Right forelimb (tissue), 1 donor: ENCODE measurements around the gene BCL2.

Source experiments
- DNase-seq: peaks from one replicate; pipeline ENCODE4 v3.0.0-alpha.2; 2018

Gene BCL2

DNA sequence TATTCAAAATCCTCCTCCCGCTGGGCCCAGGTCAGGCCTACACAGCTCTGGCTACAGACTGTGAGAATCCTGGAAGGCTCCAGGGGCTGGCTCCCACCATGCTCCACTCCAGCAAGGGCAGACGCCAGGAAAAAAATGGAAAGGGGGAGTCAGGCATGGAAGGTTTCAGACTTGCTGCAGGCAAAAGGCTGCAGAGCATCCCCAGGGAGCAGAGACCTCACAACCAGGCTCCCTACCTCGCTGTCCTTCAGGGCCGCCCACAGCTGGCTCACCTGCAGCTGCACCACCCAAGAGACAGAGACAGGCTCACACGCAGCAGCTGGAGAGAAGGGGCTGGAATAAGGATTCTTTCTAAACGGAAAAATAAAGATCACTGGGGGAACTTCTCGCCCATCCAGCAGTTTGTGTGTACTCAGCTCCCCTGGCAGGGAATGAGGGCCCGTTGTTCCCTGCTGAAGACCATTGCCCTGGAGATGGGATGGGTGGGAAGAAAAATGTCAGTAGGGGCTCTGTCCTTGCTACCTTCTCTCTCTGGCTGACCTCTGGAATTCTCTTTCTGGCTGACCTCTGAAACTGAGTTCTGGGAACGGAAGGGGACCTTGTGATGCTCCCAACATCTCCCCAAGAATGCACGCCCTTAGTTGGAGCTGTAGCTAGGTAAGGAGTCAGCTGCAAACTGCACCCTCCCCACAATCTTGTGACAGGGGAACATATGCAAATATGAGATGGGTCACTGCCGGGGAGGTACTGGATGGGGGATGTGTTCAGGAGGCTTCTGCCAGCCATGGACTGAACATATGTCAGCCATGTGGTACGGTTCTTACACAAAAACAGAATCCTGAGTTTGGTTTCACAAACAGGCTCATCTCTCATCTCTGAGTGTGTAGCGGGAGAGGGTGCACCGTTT lies 34.5 kb downstream of the BCL2 start:
- DNase-seq = no peak

DNA sequence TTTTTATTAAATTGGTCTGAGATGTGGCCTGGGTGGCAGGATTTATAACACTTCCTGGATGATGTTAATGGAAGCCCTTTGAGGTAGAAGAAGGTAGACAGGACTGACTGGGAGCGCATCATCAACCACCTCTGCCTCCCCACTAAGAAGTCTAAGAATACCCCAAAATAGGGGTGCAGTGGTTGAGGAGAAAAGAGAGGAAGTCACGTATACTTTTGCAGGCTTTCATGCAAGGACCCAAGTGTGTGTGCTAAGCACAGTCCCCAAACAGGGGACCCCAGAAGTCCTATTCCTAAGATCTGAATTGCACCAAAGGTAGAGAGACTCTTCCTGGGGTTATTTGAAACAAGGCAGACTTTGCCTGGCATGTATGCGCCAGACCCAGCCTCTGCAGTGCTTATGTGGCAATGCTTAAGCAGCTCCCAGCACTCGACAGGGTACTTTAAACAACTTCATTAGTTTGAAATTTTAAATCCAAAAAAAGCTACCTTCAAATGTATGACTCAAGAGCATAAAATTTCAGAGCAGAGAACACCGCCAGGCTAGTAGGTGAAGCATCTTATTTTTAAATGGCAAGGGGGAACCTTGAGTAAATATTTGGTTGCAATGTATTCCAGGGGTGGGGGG lies 35.3 kb downstream of the BCL2 start:
- no peak for DNase-seq

DNA sequence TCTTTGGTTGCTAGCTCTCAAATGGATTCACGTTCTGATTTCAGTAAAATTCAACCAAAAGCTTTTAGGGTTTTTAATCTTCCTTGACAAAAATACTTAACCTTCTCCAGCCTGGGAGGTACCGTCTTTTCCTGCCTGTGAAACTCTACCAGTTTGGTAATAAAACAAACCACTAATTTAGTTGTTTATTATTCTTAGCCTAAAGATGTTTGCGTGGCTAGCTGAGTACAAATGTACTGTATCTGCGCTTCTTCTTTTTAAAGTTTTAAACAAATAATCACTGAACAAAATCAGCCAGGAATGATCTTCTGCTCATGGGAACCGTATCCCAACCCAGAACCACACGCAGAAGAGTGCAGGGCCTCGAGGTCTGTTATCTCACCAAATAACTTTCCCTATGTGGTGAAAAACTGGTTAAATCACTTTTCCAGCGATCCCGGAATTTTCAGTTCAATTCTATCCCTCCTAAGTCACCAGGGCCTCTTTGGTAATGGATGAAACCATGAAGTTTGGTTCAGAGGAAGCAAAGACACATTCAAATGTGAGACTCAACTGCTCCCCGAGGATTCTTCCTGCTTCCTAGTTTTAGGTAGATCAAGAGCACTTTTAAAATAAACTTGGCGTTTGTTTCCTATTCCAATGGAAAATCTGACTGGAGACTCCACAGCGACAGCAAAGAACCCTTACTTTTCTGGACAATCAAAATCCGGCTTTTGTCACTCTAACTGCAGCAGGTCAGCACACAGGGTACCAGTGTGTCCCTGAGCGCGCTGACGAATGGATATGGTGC lies 36.1 kb downstream of the BCL2 start:
- DNase-seq = no peak

DNA sequence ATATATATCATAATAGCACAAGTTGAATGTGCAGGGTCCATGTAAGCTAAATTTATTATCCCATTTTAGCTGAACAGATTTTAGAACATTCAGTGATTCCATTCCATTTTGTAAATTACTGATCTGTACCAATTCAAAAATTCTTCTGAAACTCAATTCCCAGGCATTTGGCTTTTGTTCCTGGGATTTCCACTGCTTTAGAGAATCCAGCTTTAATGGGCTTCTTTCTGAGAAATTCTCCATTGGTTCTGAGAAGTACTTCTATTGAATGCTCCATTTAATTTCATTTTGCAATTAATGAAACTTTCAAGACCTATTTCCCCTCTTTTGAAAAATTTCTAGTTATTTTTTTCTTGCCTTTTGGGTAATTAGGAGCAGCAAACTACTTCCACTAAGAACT lies 36.8 kb downstream of the BCL2 start:
- no peak for DNase-seq

DNA sequence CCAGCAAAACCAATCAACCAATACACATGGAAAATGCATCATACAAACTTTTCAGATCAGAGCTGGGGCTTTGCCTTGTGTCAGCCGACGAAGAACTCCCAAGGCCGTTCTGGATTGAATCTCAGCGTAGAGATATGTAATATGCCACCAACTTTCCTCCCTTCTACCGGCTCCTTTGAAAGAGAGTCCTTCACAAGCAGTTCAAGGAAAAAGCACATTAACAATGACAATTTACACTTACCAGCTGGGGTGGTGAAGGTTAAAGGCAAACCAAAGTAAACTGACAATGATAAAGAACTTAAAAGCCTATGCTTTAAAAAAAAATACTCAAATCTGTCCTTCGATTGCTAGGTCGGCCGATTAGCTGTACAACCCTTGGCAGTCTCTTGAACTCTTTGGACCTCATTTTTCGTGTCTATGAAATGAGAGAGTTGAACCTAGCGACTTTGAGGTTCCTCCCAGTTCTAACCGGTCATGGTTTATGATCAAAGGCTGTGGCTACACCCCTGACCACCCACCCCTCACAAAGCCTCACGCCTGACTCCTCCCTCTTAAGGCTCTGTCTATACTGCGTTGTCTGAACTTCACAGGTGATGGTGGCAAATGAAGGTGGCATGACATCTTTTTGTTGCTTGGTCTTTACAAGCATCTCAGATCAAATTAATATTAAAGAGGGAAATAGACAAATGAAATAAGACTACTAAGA lies 46.2 kb downstream of the BCL2 start:
- no peak for DNase-seq

DNA sequence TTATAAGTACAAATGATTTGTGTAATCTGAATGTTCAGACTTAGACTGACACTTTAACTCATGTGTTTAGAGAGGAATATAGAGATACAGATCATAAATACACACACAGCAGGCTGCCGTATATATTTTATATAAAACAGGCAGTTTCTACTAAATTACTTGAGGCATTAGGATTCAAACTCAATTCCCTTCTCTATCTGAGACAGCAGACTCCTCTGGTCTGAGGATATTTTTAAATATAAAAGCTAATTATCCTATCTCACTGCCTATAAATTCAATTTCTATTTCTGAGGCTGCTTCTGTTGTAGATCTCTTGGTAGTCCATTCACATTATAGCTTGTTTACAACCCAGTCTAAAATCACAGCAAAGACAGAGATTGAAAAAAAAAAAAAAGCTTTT lies 46.9 kb downstream of the BCL2 start:
- no peak for DNase-seq

DNA sequence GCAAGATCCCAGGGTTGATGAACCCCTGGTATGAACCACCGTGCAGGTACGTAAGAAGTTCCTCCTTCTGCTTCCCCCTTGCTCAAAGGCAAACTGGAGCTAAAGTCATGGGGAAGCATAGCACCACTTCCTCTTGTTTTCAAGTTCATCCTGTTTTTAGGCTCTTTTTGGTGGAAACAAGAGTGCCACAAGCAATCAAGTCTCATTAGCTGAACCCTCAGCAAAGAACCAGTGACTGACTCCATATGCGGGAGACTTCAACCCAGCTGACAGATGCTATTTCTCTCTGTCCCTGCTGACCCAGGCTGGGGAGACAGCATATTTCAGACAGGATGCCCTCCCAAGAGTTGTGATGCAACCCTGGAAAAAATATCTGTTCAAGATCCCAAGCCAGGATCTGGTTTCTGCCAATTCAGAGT lies 47.7 kb downstream of the BCL2 start:
- no peak for DNase-seq

DNA sequence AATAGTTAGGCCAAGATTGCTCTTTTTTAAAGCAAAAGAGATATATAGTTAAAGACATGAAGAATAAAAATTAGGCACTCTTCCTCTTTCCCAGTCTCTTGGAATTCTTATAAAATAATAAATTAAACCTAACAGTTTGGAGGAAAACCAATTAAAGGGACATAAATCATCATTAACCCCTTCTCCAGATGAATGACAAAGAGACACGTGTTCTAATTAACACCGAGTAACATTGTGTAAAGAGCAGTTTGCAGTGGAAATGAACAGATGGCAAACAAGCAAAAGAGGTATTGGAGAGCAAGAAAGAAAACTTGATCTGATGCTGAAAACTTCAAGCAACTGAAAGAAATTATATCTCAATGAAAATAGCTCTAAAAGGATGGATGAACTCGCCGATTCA lies 48.4 kb downstream of the BCL2 start:
- no peak for DNase-seq

DNA sequence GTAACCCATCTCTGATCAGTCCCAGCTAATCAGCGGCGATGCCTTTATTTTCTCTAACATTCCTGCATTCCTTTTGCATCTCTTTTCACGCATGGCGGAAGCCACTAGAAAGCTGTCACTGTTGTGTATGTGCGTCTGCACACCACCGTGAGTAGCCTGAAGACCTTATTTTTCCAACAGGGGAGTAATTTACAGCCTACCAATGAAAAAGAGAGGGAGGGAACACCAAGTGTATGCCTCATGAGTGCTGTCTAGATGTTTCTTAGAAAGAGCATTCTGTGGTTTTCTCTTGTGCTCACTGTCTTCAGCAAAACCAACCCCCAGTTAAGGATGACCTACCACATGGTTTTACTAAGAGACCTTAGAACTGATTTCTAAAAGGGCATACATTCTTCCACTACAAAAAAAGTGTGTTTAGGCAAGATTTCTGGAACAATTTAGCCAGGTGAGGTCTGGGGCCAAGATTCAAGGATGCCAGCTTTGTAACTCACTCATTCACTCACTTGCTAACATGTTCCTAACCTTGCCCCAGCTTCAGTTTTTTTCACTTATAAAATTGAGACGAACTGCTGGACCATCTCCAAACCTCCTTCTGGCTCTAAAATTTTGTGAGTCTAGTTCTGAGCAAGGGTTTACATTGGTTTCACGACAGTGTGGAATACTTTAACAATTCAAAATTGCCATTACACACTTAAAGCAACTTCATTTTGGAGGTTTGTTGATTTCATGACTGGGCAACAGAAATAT lies 51.4 kb downstream of the BCL2 start:
- no peak for DNase-seq

DNA sequence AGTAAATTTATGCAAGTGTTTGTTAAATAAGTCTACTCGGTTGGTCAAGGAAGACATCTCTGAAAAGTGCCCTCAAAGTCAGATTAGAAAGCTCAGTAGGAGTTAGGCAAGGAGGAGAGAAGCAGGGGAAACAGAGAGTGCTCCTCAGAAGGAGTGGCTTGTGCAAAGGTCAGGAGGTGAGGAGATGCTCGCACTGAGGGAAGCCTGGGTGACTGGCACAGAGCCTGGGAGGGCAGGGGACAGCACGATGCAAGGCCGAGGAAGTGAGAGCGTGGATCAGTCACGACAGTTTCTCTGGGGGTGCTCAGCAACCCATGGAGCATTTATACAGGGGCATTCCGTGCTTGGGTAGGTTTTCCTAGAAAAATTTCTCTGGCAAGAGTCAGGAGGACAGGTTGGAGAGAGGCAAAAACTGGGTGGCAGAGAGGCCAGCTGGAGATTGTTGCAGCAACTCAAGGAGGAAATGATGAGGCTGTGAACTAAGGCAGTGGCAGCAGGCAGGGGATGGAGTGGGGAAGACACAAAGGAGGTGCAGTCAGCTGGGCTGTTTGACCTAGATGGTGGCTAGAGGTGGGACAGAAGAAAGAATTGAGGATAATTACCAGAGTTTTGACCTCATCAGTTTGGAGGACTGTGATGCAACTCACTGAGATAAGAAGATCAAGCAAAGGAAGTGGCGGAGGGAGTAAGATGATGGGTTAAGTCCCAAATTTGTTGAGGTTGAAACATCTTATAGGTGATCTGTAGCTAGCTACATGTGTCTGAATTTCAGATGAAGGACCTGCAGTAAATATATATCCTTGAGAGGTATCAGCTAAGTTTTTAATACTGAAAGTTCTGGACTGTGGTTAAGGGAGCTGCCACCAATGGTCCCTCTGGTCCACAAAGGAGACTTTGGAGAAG lies 52.4 kb downstream of the BCL2 start:
- no peak for DNase-seq

DNA sequence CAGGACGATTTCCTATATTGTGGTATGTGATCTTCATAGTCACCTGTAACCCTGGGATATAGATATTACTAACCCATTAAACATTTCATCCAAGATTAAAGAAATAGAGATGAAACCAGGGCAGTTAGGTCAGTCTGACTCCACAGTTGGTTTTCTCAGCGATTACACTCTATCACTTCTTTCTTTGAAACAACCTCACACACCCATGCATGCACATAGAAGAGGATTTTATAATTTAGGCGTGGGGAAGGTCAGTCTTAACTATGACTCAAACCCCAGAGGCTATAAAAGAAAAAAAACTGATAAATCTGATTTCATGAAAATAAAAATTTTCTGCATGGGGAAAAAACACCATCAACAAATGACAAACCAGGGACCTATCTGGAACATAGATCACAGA lies 54.2 kb downstream of the BCL2 start:
- no peak for DNase-seq

DNA sequence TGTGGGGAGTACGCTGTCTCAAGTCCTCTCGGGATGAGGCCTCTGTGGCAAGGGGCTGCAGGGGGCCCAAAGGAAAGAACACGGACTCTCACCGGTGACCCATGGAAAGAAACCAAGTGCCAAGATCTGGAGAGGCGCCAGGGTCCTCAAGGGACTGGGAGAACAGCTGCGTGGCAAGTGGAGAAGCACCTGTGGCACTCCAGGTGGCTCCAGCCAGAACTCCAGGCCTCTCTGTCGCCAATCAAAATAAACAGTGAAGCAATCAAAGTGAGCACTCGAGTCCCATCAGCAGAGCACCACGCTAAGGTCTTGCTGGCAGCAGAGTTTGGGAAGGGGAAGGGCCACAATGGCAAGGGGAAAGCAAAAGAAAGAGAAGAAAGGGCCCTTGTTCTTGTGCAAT lies 54.7 kb downstream of the BCL2 start:
- DNase-seq = no peak

DNA sequence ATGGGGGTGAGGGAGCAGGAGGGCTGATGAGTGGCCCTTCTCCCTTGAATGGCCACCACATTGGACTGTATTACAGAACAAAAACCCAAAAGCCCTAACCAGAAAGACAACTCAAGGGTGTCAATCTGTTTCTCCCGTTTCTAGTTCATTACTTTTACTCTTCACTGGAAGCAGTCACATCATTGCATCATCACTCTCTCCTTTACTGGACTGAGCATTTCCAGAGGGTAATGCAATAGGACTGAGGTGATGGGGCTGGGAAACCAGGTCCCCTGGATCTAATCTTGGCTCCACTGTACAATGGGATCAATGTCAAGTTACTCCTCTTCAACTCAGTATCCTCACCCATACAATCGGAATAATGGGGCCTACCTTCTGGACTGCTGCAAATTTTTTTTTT lies 56.1 kb downstream of the BCL2 start:
- DNase-seq = no peak

DNA sequence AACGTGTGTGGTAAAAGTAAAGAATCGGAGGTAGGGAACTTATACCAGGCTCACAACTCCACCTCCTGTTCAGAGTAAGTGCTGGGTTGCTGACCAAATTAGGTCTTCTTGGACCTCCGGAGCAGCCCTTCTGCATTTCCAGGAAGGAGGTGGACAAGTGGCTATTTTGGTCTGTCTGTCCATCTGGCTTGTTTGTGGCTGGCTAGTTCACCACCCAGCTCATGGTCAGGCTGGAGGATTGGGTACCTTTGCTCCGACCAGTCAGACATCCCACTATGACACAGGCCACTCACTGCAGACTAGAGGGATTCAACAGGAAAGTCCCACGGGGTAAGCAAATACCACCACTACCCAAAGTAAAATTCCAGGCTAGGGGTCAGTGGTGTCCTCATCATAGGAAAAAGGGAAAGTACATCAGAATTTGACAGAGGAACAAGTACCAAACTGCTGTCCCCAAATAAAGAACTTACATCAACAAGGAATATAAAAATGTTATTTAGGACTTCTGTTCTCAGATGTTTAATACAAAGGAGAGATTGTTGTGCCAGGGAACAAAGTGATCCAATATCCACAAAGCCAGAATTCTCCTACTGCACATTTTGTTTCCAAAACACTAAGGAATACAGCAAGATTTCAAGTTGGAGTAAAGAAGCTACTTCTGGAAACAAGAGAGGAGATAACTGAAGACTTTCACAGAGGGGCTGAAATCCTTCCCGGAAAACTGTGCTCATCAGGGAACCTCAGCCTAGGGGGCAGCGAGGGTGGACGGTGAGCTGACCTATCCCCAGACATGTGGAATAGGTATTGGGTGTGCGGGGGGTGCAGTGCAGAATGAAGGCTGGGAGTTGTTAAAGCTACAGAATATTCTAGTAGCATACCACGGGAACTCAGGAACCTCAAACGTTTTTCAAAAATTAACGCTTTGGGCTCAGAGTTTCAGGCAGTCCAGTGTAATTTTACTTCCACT lies 56.9 kb downstream of the BCL2 start:
- DNase-seq = no peak

DNA sequence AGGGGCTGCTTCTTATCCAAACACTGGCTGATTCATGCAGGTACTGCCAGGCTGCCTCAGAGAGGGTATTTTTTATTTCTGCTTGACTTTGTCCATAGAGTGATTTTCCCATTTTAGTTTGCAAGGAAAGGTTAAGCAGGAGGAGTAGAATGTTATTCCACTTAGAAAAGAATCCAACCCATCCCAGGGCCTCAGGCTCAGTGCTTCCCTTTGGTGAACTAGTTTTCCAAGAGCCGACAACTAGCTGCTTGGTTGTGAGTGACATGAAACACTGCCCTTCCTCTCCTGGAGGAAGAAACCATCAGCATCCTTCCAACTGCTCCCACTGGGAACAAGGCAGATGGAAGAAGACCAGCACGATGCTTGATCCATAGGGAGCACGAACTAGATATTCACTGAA lies 58.5 kb downstream of the BCL2 start:
- DNase-seq = no peak

DNA sequence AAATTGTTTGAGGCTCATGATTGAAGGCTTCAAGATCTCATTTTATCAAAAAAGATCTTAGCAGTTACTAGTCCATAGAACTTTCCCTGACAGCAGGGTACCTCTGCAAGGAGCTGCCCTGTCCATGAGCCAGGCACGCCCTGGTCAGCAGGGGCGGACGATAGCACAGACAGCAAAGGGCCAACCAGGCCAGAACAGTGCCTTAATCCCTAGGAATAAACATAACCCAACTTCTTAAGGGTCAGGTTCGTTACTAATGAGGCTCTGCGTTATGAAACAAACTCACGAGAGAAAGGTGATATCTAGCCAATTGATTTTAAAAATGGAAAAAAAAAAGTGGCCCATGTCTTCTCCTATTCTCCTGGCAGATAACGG lies 59.2 kb downstream of the BCL2 start:
- no peak for DNase-seq

DNA sequence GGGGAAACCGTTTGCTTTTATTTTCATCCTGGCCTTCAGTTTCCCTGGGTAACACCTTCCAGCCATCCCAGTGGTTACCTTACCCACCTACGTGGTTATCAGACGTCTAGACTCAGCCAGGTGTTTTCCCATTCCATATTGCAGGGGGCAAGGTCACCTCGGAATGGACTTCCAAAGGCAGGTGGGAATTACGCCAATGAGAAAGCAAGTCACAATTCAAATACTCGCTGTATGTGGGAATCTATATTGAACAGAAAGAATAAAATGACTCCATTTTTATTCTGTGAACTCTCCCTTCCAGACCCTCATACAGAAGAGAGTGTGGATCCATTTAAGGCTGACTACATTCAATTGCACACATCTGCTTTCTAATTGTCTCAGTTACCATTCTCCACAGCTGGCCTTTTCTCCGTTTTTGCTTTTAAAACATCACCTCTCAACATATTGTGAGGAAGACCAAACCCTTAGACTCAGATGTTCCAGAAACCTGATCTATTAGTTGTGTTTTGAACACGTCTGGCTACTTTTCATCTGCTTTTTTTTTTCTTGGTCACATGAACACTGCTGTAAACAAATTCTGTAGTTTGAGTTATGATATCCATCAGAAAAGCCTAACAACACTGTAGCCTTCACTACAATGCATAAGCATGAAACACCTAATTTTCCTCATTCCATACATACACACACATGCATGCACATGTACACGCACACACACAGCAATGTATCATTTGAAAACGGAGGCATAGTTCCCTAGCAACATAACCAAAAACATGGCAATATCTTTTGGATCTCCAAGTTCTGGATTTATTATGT lies 59.8 kb downstream of the BCL2 start:
- no peak for DNase-seq

DNA sequence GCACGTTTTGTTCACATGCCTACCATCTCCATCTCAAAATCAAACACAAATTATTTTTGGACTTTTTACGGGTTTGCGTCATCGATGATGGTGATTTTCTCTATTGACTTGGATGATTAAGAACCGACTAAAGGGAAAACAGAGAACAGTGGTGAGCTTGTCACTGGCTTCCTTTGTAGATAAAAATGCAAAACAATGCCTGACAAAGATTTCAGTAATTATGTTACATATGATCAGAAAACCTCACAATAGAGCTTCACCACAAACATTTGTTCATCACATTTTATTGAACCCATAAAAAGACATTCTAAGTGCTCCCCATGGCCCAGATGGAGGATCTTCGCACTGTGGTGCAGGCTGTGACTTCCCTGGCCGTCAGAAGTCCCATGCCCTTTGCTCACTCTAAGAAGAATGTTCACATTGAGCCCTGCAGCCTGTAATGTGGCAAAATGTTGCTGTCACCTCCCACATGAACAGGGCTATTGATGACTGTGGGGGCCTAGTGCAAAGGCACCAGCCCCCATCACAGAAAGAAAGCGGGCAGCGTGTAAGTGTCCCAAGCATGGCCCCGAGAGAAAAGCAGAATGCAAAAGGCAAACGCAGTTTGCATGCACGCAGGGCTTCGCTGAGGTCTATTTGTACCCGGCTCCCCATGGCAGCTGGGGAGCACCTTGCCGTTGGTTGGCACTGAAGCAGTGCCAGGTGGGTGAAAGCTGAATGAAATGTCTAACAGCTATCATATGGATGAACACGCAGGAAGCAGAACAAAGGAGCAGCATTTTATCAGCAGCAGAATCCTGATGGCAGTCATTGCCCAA lies 60.6 kb downstream of the BCL2 start:
- no peak for DNase-seq
